GM23338 (cell line): ENCODE measurements around the gene KIAA0753. TPM values are rescaled to one million over a fixed set of nuclear protein-coding genes. Genes with fewer than 3 reads are reported as not detected.

Experiments
- microRNA-seq: library from miRNA; unstranded; fragments of <30 nt; microRNA quantifications from one replicate; pipeline ENCODE4, GENCODE V29; 2017
- polyA plus RNA-seq: library from polyadenylated mRNA; unstranded; fragments of >200 nt; fragmentation: Nextera tagmentation; extraction: Ambion mirVana; gene quantifications from 2 replicates; pipeline ENCODE4 v1.2.1, GENCODE V29; 2016
- small RNA-seq: library from RNA; depleted of rRNA; stranded (forward); fragments of <200 nt; gene quantifications from one replicate; pipeline ENCODE3, GENCODE V24; 2014; ENCODE audit warnings: low replicate concordance
- total RNA-seq: library from RNA; depleted of rRNA; stranded (reverse); fragments of >200 nt; shearing (Covaris generic); gene quantifications from 2 replicates; pipeline ENCODE4 v1.2.3, GENCODE V29; 2014; rRNA removed

KIAA0753 gene
- total and polyA plus RNA-seq, 2 experiments from 2014 or later: 6.0 to 27.8 TPM

Small RNA genes within 50 kb of the gene (microRNA-seq; reads per million reads assigned to microRNA genes)
- gene MIR4520-1 (not detected), gene MIR4520-2 (not detected)

Small RNA genes within 50 kb of the gene (small RNA-seq; reads per million reads assigned to genes)
- gene MIR4520-1 (not detected), gene RNA5SP435 (not detected)

Other genes with a start within 250 kb of the KIAA0753 start
- 0.17 and 0.43 TPM in 2 replicates for gene AIPL1, start 205.6 kb downstream of the KIAA0753 start, total RNA-seq
- gene AIPL1, start 205.6 kb downstream of the KIAA0753 start, polyA plus RNA-seq: 0.24 and 0.30 TPM in 2 replicates
- 137 and 144 TPM in 2 replicates for gene PIMREG, start 196.3 kb downstream of the KIAA0753 start, total RNA-seq
- 81.7 and 87.8 TPM in 2 replicates for gene PIMREG, start 196.3 kb downstream of the KIAA0753 start, polyA plus RNA-seq
- 1.5 and 2.2 TPM in 2 replicates for gene PITPNM3, start 84.2 kb downstream of the KIAA0753 start, total RNA-seq
- 0.68 and 1.0 TPM in 2 replicates for gene PITPNM3, start 84.2 kb downstream of the KIAA0753 start, polyA plus RNA-seq
- 197 and 202 TPM in 2 replicates for gene TXNDC17, start 349 bp upstream of the KIAA0753 start, total RNA-seq
- 887 and 915 TPM in 2 replicates for gene TXNDC17, start 349 bp upstream of the KIAA0753 start, polyA plus RNA-seq
- gene MED31, start 10.9 kb upstream of the KIAA0753 start, total RNA-seq: 5.0 and 5.5 TPM in 2 replicates
- 40.0 and 49.3 TPM in 2 replicates for gene MED31, start 10.9 kb upstream of the KIAA0753 start, polyA plus RNA-seq
- gene C17orf100, start 11.1 kb upstream of the KIAA0753 start, total RNA-seq: 1.7 and 2.7 TPM in 2 replicates
- gene C17orf100, start 11.1 kb upstream of the KIAA0753 start, polyA plus RNA-seq: 3.9 and 4.8 TPM in 2 replicates
- gene SLC13A5, start 72.7 kb upstream of the KIAA0753 start, total RNA-seq: 1.4 and 2.3 TPM in 2 replicates
- gene SLC13A5, start 72.7 kb upstream of the KIAA0753 start, polyA plus RNA-seq: 0.38 and 1.2 TPM in 2 replicates
- gene XAF1, start 115.3 kb upstream of the KIAA0753 start, total RNA-seq: not detected in 2 replicates
- gene XAF1, start 115.3 kb upstream of the KIAA0753 start, polyA plus RNA-seq: not detected in 2 replicates
- gene FBXO39, start 135.5 kb upstream of the KIAA0753 start, total RNA-seq: 0.19 TPM in 1 of 2 replicates, not detected in the other
- 0.17 TPM in 1 of 2 replicates, not detected in the other for gene FBXO39, start 135.5 kb upstream of the KIAA0753 start, polyA plus RNA-seq
- not detected in 2 replicates for gene TEKT1, start 191.0 kb upstream of the KIAA0753 start, total RNA-seq
- gene TEKT1, start 191.0 kb upstream of the KIAA0753 start, polyA plus RNA-seq: not detected in 2 replicates